SU-DHL-6 (cell line): ENCODE results near the gene CDCA3.
"Not testable (repeated sequence)": the region's sequence is repeated elsewhere in the genome, so short reads cannot be mapped to it uniquely, and the experiment has no call there.

Source experiments
- CTCF ChIP-seq: fragments of 200-600 bp; sonication (generic); IDR thresholded peaks from one replicate; pipeline ENCODE4 v1.5.1; 2017; ENCODE audit warnings: antibody characterized with exemption, mild to moderate bottlenecking, low read length, moderate library complexity; ENCODE audit not compliant: insufficient read depth, poor library complexity, severe bottlenecking
- EZH2phosphoT487 ChIP-seq: fragments of 200-600 bp; sonication (generic), shearing (Covaris generic); conservative IDR thresholded peaks from 2 replicates; pipeline ENCODE4 v1.6.1; 2018; ENCODE audit warnings: mild to moderate bottlenecking, antibody characterized with exemption, low read length, moderate library complexity, mixed read lengths

GRCh38 chr12:6874015-6874368, 22.9 kb upstream of the CDCA3 start:
- not testable (repeated sequence) for TF ChIP-seq CTCF, EZH2phosphoT487
